ENCODE data around the gene ST3GAL2. TPM values are rescaled to one million over a fixed set of nuclear protein-coding genes. Genes with fewer than 3 reads are reported as not detected.
A peak's percentile ranks its signal among the peaks of the same experiment; 100 is the strongest.

The ST3GAL2 gene
- total and polyA plus RNA-seq, 9 of the 15 experiments (the other 6 are each of a cell fraction or from before 2014, with no cell fraction given) = 1.5 to 108 (median 34.3) TPM

DNA sequence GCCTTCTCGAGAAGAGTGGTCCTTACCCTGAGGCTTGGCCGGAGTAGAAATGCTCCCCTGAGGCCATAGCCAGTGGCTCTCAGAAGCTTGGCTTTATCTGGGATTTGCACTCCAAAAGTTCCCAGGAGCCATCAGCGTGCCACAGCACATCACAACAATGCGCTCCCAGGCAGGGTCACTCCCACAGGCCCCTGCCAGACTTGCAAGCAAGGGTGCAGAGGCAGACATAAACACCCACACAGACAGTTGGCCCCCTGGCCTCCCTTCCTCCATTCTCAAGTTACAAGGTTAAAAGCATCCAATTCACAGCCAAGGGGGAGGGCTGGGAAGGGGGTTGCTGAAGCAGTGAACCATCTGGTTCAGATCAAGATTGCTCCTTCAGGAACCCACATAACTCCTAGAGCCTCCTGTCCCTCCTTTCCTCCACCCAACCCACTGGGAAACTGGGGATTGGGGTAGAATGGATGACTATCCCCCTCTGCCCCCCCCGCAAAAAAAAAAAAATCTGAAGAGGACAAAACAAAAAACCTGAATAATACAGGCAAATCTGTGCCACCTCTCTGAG lies 1.8 kb downstream of the ST3GAL2 start (continued):
- peak; percentile 94 to 95 for TF ChIP-seq FOXK2 (conservative IDR thresholded peaks at IDR 0.05 in 1 of 2, IDR thresholded peaks at IDR 0.05 in 1 of 2; ENCODE audit: low read depth in 2 of 2)
- TF ChIP-seq ZNF717 (CRISPR knock-in tag; IDR thresholded peaks at IDR 0.05) = no peak
- no peak for TF ChIP-seq LARP7 (IDR thresholded peaks at IDR 0.05)
- TF ChIP-seq ZNF197 (CRISPR knock-in tag; IDR thresholded peaks at IDR 0.05; ENCODE audit: low read depth) = no peak
- TF ChIP-seq KLF13 (tag; IDR thresholded peaks at IDR 0.05; ENCODE audit: borderline replicate concordance, low read depth) = 0 out of 2 replicates have a peak, but pooled peaks have one; percentile 12
- peak; percentile 47; the same call in 1 of the 2 replicates for TF ChIP-seq STAT5A (IDR thresholded peaks at IDR 0.05; ENCODE audit: borderline replicate concordance, low read length)
- TF ChIP-seq CREBBP (IDR thresholded peaks at IDR 0.05; ENCODE audit: low read depth, low read length) = no peak
- TF ChIP-seq CEBPB (tag; IDR thresholded peaks at IDR 0.05) = no peak
- TF ChIP-seq KHSRP (IDR thresholded peaks at IDR 0.05) = no peak
- 0 out of 4 replicates have a peak, but pooled peaks of 1 of the 2 experiments have one; percentile 48 for TF ChIP-seq SIN3A (IDR thresholded peaks at IDR 0.05; ENCODE audit: borderline replicate concordance in 2 of 2, control insufficient read depth in 1 of 2, low read depth in 2 of 2, low read length in 2 of 2)
- TF ChIP-seq POU5F1 (IDR thresholded peaks at IDR 0.05; ENCODE audit: borderline replicate concordance, low read depth, low read length, partially characterized antibody) = no peak
- no peak for TF ChIP-seq ZNF707 (CRISPR knock-in tag; conservative IDR thresholded peaks at IDR 0.05)
- TF ChIP-seq, protein P1, sequence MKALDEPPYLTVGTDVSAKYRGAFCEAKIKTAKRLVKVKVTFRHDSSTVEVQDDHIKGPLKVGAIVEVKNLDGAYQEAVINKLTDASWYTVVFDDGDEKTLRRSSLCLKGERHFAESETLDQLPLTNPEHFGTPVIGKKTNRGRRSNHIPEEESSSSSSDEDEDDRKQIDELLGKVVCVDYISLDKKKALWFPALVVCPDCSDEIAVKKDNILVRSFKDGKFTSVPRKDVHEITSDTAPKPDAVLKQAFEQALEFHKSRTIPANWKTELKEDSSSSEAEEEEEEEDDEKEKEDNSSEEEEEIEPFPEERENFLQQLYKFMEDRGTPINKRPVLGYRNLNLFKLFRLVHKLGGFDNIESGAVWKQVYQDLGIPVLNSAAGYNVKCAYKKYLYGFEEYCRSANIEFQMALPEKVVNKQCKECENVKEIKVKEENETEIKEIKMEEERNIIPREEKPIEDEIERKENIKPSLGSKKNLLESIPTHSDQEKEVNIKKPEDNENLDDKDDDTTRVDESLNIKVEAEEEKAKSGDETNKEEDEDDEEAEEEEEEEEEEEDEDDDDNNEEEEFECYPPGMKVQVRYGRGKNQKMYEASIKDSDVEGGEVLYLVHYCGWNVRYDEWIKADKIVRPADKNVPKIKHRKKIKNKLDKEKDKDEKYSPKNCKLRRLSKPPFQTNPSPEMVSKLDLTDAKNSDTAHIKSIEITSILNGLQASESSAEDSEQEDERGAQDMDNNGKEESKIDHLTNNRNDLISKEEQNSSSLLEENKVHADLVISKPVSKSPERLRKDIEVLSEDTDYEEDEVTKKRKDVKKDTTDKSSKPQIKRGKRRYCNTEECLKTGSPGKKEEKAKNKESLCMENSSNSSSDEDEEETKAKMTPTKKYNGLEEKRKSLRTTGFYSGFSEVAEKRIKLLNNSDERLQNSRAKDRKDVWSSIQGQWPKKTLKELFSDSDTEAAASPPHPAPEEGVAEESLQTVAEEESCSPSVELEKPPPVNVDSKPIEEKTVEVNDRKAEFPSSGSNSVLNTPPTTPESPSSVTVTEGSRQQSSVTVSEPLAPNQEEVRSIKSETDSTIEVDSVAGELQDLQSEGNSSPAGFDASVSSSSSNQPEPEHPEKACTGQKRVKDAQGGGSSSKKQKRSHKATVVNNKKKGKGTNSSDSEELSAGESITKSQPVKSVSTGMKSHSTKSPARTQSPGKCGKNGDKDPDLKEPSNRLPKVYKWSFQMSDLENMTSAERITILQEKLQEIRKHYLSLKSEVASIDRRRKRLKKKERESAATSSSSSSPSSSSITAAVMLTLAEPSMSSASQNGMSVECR (CRISPR knock-in tag; IDR thresholded peaks at IDR 0.05) = no peak
- no peak for TF ChIP-seq ESRRA (IDR thresholded peaks at IDR 0.05; ENCODE audit: borderline replicate concordance, low read depth)
- TF ChIP-seq TCF3 (CRISPR knock-in tag; IDR thresholded peaks at IDR 0.05) = peak; percentile 67
- no peak for TF ChIP-seq NFE2L1 (tag; IDR thresholded peaks at IDR 0.05; ENCODE audit: borderline replicate concordance, low read depth)
- TF ChIP-seq POLR2G (IDR thresholded peaks at IDR 0.05; ENCODE audit: low read depth, low read length) = 0 out of 2 replicates have a peak, but pooled peaks have one; percentile 16
- TF ChIP-seq CXXC5 (CRISPR knock-in tag; IDR thresholded peaks at IDR 0.05) = peak; percentile 54
- TF ChIP-seq HLTF (IDR thresholded peaks at IDR 0.05) = no peak
- TF ChIP-seq MTA3 (IDR thresholded peaks at IDR 0.05; ENCODE audit: borderline replicate concordance) = peak; percentile 58; the same call in 1 of the 2 replicates
- TF ChIP-seq, protein P2, sequence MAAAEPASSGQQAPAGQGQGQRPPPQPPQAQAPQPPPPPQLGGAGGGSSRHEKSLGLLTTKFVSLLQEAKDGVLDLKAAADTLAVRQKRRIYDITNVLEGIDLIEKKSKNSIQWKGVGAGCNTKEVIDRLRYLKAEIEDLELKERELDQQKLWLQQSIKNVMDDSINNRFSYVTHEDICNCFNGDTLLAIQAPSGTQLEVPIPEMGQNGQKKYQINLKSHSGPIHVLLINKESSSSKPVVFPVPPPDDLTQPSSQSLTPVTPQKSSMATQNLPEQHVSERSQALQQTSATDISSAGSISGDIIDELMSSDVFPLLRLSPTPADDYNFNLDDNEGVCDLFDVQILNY (CRISPR knock-in tag; IDR thresholded peaks at IDR 0.05) = no peak
- TF ChIP-seq CBX2 (IDR thresholded peaks at IDR 0.05; ENCODE audit: insufficient read depth, low read length, poor library complexity, severe bottlenecking) = no peak
- TF ChIP-seq MTA2 (IDR thresholded peaks at IDR 0.05; ENCODE audit: low read depth) = no peak

All from K562 (cell line).